Omental fat pad (tissue), 4 donors: ENCODE data around the gene P2RX6. TPM values are rescaled to one million over a fixed set of nuclear protein-coding genes. Genes with fewer than 3 reads are reported as not detected.
"Not testable (repeated sequence)": the region's sequence is repeated elsewhere in the genome, so short reads cannot be mapped to it uniquely, and the experiment has no call there.

Experiments used
- ATAC-seq: fragments of 150-250 bp; one replicate; pipeline ENCODE4 v1.9.1; 2016; ENCODE audit warnings: mild to moderate bottlenecking, moderate library complexity; ENCODE audit not compliant: low FRiP score
- DNase-seq: peaks from one replicate; pipeline ENCODE4 v3.0.0-alpha.2; 2019; ENCODE audit warnings: low spot score
- CTCF ChIP-seq, 3 donors: fragments of 450-650 bp; IDR thresholded peaks; one replicate each; pipeline ENCODE4 v1.5.1; 2016 to 2017; ENCODE audit warnings: antibody characterized with exemption in 3 of 3, mild to moderate bottlenecking in 3 of 3, moderate library complexity in 2 of 3
- total RNA-seq, 4 donors: library from RNA; depleted of rRNA; stranded (reverse); fragments of >200 nt; gene quantifications; one replicate each; pipeline ENCODE4 v1.1.0, GENCODE V29; 2016

The P2RX6 gene
- total RNA-seq, 4 donors from 2014 or later, result 1.0 to 1.9 TPM; not detected in 2

GRCh38 chr22:21038405-21038804 is 23.4 kb downstream of the P2RX6 start:
- ATAC-seq (no peak), DNase-seq (no peak)
- TF ChIP-seq CTCF (IDR thresholded peaks at IDR 0.05), result no peak

GRCh38 chr22:21039158-21039557 is 24.2 kb downstream of the P2RX6 start:
- DNase-seq, ATAC-seq: not testable (repeated sequence)

- TF ChIP-seq CTCF (IDR thresholded peaks at IDR 0.05), result no peak
- no peak for DNase-seq
- no peak for ATAC-seq
These were observed 27.0 kb downstream of the P2RX6 start for GRCh38 chr22:21041937-21042336.

GRCh38 chr22:21042978-21043859 is 28.3 kb downstream of the P2RX6 start:
- ATAC-seq (no peak), DNase-seq (no peak)
- no peak for TF ChIP-seq CTCF (IDR thresholded peaks at IDR 0.05)

- no peak for TF ChIP-seq CTCF (IDR thresholded peaks at IDR 0.05)
- no peak for ATAC-seq
- no peak for DNase-seq
These were observed 29.0 kb downstream of the P2RX6 start for GRCh38 chr22:21043860-21044535.

- DNase-seq (no peak), ATAC-seq (no peak)
- TF ChIP-seq CTCF (IDR thresholded peaks at IDR 0.05), result no peak
These were observed 30.1 kb downstream of the P2RX6 start for GRCh38 chr22:21044931-21045584.

- no peak for TF ChIP-seq CTCF (IDR thresholded peaks at IDR 0.05)
- ATAC-seq (peak; percentile 89), DNase-seq (peak; percentile 72)
These were observed 30.8 kb downstream of the P2RX6 start, which contains the start of gene LRRC74B for GRCh38 chr22:21045585-21046294. Gene LRRC74B (plus strand): TSS chr22:21045946. CDS start chr22:21045987, 41 bp downstream.
